Measurements from ENCODE around the gene HOXD12.

GRCh38 chr2:176149481-176149938 lies 49.9 kb downstream of the HOXD12 start:
- TF ChIP-seq CTCF (IDR thresholded peaks at IDR 0.05) (no peak), EP300 (IDR thresholded peaks at IDR 0.05) (no peak)

All from stomach (tissue), 4 donors.